Activated CD8-positive, alpha-beta memory T cell treated with anti-CD3 and anti-CD28 coated beads, Interleukin-2, amount 10 ng/mL, durations not matched to agents 7 days and 5 days (primary cell): ENCODE data around the gene GSTCD. TPM values are rescaled to one million over a fixed set of nuclear protein-coding genes. Genes with fewer than 3 reads are reported as not detected.
"Not testable (repeated sequence)": the region's sequence is repeated elsewhere in the genome, so short reads cannot be mapped to it uniquely, and the experiment has no call there.

Experiments
- ATAC-seq: fragments of 150-1000 bp; cut with Tn5 transposase; one replicate; pipeline ENCODE4 v1.10.0; 2021; ENCODE audit warnings: moderate library complexity
- CTCF ChIA-PET: fragments of 350-600 bp; sonication (Branson Sonifier 250); formaldehyde crosslinking; loops from one replicate; lab custom pipeline; 2021; ENCODE audit warnings: antibody characterized with exemption; lab: Charles Lee
- DNase-seq: peaks from one replicate; pipeline ENCODE4 v3.0.0-alpha.2; 2020
- H3K27ac Mint-ChIP-seq: one replicate; pipeline ENCODE4 v1.8.0; 2021; ENCODE audit warnings: mild to moderate bottlenecking, mixed read lengths
- H3K27me3 Mint-ChIP-seq: one replicate; pipeline ENCODE4 v1.8.0; 2021; ENCODE audit warnings: mixed read lengths
- H3K36me3 Mint-ChIP-seq: one replicate; pipeline ENCODE4 v1.8.0; 2021; ENCODE audit warnings: mild to moderate bottlenecking, mixed read lengths
- H3K4me1 Mint-ChIP-seq: one replicate; pipeline ENCODE4 v1.8.0; 2021; ENCODE audit warnings: mixed read lengths
- H3K4me3 Mint-ChIP-seq: one replicate; pipeline ENCODE4 v1.8.0; 2021; ENCODE audit warnings: mild to moderate bottlenecking, moderate library complexity, mixed read lengths
- H3K9me3 Mint-ChIP-seq: one replicate; pipeline ENCODE4 v1.8.0; 2022; ENCODE audit warnings: low read depth, mixed read lengths
- total RNA-seq, 2 experiments: library from RNA; stranded (reverse); gene quantifications; one replicate each; pipeline ENCODE4 v1.2.3, GENCODE V29; 2021

The GSTCD gene
- total RNA-seq, 2 experiments from 2014 or later: 14.0 to 14.1 TPM

GRCh38 chr4:105695832-105696231 lies 12.8 kb upstream of the GSTCD start:
- peaks cover 45% of the 10 kb centered on the region for H3K36me3 Mint-ChIP-seq
- DNase-seq, H3K4me1 Mint-ChIP-seq, H3K9me3 Mint-ChIP-seq, H3K27ac Mint-ChIP-seq, ATAC-seq, CTCF ChIA-PET, H3K27me3 Mint-ChIP-seq, H3K4me3 Mint-ChIP-seq: not testable (repeated sequence)

GRCh38 chr4:105698607-105699006 lies 10.0 kb upstream of the GSTCD start:
- Mint-ChIP-seq H3K27ac (no peak overlapping the region), H3K36me3 (peaks cover 33% of the 10 kb centered on the region), H3K4me1 (peaks cover 5% of the 10 kb centered on the region), H3K27me3 (no peaks in the 10 kb centered on the region), H3K4me3 (no peak overlapping the region), H3K9me3 (no peaks in the 10 kb centered on the region)
- no peak for DNase-seq
- no peak for ATAC-seq
- CTCF ChIA-PET: no interaction called here

DNA sequence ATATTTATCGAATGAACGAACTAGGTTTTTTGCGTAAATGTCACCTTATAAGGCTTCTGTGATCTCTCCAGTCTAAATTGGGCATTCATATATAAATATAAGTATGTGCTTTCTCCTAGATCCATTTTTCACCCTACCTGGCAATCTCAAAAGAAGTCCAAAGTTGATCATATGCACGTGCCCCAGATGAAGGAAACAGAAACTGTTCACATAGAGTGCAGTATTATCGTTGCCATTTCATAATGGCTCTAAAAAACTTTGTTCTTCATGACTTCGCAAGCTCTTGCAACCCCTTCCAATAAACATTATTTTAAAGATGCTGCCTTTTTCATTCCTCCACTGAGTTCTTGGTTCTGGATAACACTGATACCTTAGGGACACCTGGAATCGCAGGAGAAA lies 803 bp upstream of the GSTCD start:
- DNase-seq (no peak), ATAC-seq (no peak)
- H3K4me3 Mint-ChIP-seq: peak overlapping the region; percentile 99
- no peaks in the 10 kb centered on the region for H3K9me3 Mint-ChIP-seq
- H3K36me3 Mint-ChIP-seq: peaks cover 12% of the 10 kb centered on the region
- no peaks in the 10 kb centered on the region for H3K27me3 Mint-ChIP-seq
- H3K4me1 Mint-ChIP-seq: peaks cover 29% of the 10 kb centered on the region
- CTCF ChIA-PET: interaction anchor here (1.3 kb wide), 2 partner anchors 10 to 234 kb away, joined by 3 read pairs; partner anchors contain the start of gene PPA2
- peak overlapping the region; percentile 93 for H3K27ac Mint-ChIP-seq

DNA sequence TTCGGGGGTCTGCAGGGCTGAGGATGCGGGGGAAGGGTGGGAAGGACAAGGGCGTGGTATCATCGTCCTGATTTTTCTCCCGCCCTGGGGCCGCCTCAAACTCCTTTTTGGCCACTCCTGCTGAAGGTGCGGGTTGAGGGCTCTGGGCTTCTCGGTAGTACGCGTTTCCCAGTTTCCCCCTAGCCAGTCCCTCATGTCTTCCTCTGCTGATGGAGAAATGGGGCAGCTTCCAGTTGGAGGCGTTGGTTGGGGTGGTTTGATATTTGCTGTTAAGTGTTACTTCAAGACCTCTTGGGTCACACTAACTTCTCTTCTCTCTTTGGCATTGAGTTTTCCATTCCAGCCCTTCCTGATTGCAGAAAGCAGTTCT lies 482 bp downstream of the GSTCD start:
- ATAC-seq: peak; percentile 41
- Mint-ChIP-seq H3K4me1 (peaks cover 29% of the 10 kb centered on the region), H3K27ac (peak overlapping the region; percentile 84), H3K4me3 (peak overlapping the region; percentile 99), H3K9me3 (no peaks in the 10 kb centered on the region), H3K36me3 (peaks cover 12% of the 10 kb centered on the region), H3K27me3 (no peaks in the 10 kb centered on the region)
- DNase-seq: peak; percentile 48
- CTCF ChIA-PET: interaction anchor here (1.3 to 1.6 kb wide), 3 partner anchors 8 to 235 kb away, joined by 3 read pairs; partner anchors contain the start of gene PPA2

GRCh38 chr4:105710012-105710600 lies 1.5 kb downstream of the GSTCD start:
- CTCF ChIA-PET: interaction anchor here (0.7 to 1.6 kb wide), 4 partner anchors 7 to 419 kb away, joined by 3 to 5 read pairs (median 3); no protein-coding TSS in a partner anchor
- Mint-ChIP-seq H3K4me3 (peak overlapping the region; percentile 99), H3K27ac (no peak overlapping the region), H3K27me3 (no peaks in the 10 kb centered on the region), H3K36me3 (peaks cover 12% of the 10 kb centered on the region), H3K4me1 (peaks cover 29% of the 10 kb centered on the region), H3K9me3 (no peaks in the 10 kb centered on the region)
- DNase-seq (no peak), ATAC-seq (no peak)

- H3K36me3 Mint-ChIP-seq: peaks cover 10% of the 10 kb centered on the region
- CTCF ChIA-PET: interaction anchor here (0.7 kb wide), 1 partner anchor 418 kb away, joined by 3 read pairs; no protein-coding TSS in a partner anchor
- ATAC-seq (no peak), DNase-seq (no peak)
- no peak overlapping the region for H3K4me3 Mint-ChIP-seq
- no peaks in the 10 kb centered on the region for H3K27me3 Mint-ChIP-seq
- no peak overlapping the region for H3K27ac Mint-ChIP-seq
- H3K9me3 Mint-ChIP-seq: no peaks in the 10 kb centered on the region
- peaks cover 28% of the 10 kb centered on the region for H3K4me1 Mint-ChIP-seq
These were observed 2.1 kb downstream of the GSTCD start for GRCh38 chr4:105710678-105711077.

- ATAC-seq (no peak), DNase-seq (no peak)
- no peak overlapping the region for H3K27ac Mint-ChIP-seq
- H3K9me3 Mint-ChIP-seq: no peaks in the 10 kb centered on the region
- no peaks in the 10 kb centered on the region for H3K36me3 Mint-ChIP-seq
- no peaks in the 10 kb centered on the region for H3K27me3 Mint-ChIP-seq
- CTCF ChIA-PET: interaction anchor here (1.1 kb wide), 1 partner anchor 24 kb away, joined by 3 read pairs; no protein-coding TSS in a partner anchor
- H3K4me1 Mint-ChIP-seq: peaks cover 12% of the 10 kb centered on the region
- no peak overlapping the region for H3K4me3 Mint-ChIP-seq
These were observed 4.2 kb downstream of the GSTCD start for GRCh38 chr4:105712766-105713165.

GRCh38 chr4:105714071-105714521 lies 5.5 kb downstream of the GSTCD start:
- H3K4me1 Mint-ChIP-seq: peaks cover 11% of the 10 kb centered on the region
- H3K9me3 Mint-ChIP-seq: no peaks in the 10 kb centered on the region
- no peak overlapping the region for H3K4me3 Mint-ChIP-seq
- no peak for DNase-seq
- no peaks in the 10 kb centered on the region for H3K36me3 Mint-ChIP-seq
- CTCF ChIA-PET: interaction anchor here (1.7 kb wide), 1 partner anchor 14 kb away, joined by 3 read pairs; no protein-coding TSS in a partner anchor
- no peak for ATAC-seq
- no peak overlapping the region for H3K27ac Mint-ChIP-seq
- H3K27me3 Mint-ChIP-seq: no peaks in the 10 kb centered on the region

- H3K4me1 Mint-ChIP-seq: peaks cover 4% of the 10 kb centered on the region
- ATAC-seq: no peak
- CTCF ChIA-PET: interaction anchor here (0.8 to 1.7 kb wide), 5 partner anchors 10 to 574 kb away, joined by 3 to 4 read pairs (median 3); partner anchors contain the start of gene PPA2
- peaks cover under 1% of the 10 kb centered on the region for H3K36me3 Mint-ChIP-seq
- no peaks in the 10 kb centered on the region for H3K9me3 Mint-ChIP-seq
- H3K27ac Mint-ChIP-seq: no peak overlapping the region
- no peak overlapping the region for H3K4me3 Mint-ChIP-seq
- no peaks in the 10 kb centered on the region for H3K27me3 Mint-ChIP-seq
- no peak for DNase-seq
These were observed 6.3 kb downstream of the GSTCD start for GRCh38 chr4:105714932-105715331.

DNA sequence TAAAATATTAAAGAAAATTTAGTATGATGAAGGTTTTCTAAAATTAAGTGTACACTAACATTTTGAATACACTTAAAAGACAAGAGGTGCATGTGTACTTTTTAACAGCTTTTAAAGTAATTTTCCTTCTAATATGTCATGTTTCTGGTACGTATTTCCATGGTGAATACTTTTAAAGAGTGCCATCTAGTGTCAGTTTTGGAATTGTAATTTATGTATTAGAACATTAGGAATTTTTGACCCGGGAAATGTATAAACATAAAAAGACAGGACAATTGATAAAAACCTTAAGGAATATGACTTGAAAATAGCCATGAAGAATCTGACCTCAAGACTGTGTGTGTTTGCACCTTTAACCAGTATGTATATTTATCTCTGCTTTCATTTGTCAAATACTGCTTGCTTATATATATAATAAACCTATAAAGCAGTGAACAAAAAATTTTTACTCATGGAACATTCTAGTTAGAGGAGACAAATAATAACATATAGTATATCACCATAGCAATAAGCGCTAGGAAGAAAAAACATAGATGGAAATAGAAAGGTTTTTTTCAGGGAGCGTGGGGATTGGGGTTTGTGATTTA lies 7.2 kb downstream of the GSTCD start:
- Mint-ChIP-seq H3K27me3 (no peaks in the 10 kb centered on the region), H3K4me1 (peaks cover 2% of the 10 kb centered on the region), H3K36me3 (peaks cover 3% of the 10 kb centered on the region), H3K9me3 (no peaks in the 10 kb centered on the region), H3K27ac (no peak overlapping the region), H3K4me3 (no peak overlapping the region)
- no peak for DNase-seq
- CTCF ChIA-PET: interaction anchor here (0.8 to 1.7 kb wide), 5 partner anchors 11 to 575 kb away, joined by 3 to 4 read pairs (median 3); partner anchors contain the start of gene PPA2
- no peak for ATAC-seq

GRCh38 chr4:105719204-105719603 lies 10.6 kb downstream of the GSTCD start:
- ATAC-seq: no peak
- Mint-ChIP-seq H3K9me3 (no peaks in the 10 kb centered on the region), H3K27me3 (no peaks in the 10 kb centered on the region), H3K4me3 (no peak overlapping the region), H3K4me1 (peaks cover 2% of the 10 kb centered on the region), H3K27ac (no peak overlapping the region), H3K36me3 (peaks cover 3% of the 10 kb centered on the region)
- no peak for DNase-seq
- CTCF ChIA-PET: interaction anchor here (1.0 kb wide), 1 partner anchor 9 kb away, joined by 5 read pairs; no protein-coding TSS in a partner anchor

- ATAC-seq: no peak
- Mint-ChIP-seq H3K27ac (no peak overlapping the region), H3K36me3 (peaks cover 22% of the 10 kb centered on the region), H3K27me3 (no peaks in the 10 kb centered on the region), H3K4me1 (no peaks in the 10 kb centered on the region), H3K4me3 (no peak overlapping the region), H3K9me3 (no peaks in the 10 kb centered on the region)
- no peak for DNase-seq
- CTCF ChIA-PET: no interaction called here
These were observed 17.0 kb downstream of the GSTCD start for GRCh38 chr4:105725623-105726022.

GRCh38 chr4:105729895-105730294 lies 21.3 kb downstream of the GSTCD start:
- CTCF ChIA-PET, DNase-seq, H3K27me3 Mint-ChIP-seq, H3K4me1 Mint-ChIP-seq, ATAC-seq, H3K27ac Mint-ChIP-seq, H3K9me3 Mint-ChIP-seq, H3K4me3 Mint-ChIP-seq: not testable (repeated sequence)
- H3K36me3 Mint-ChIP-seq: peaks cover 51% of the 10 kb centered on the region
